H1 (cell line): Measurements from ENCODE around the gene SLC4A11. TPM values are rescaled to one million over a fixed set of nuclear protein-coding genes. Genes with fewer than 3 reads are reported as not detected.

ENCODE experiments used
- BRCA1 ChIP-seq: IDR thresholded peaks from 2 replicates; pipeline ENCODE4 v1.6.1; 2012; ENCODE audit warnings: low read depth, low read length, improper control_type of control experiment
- CBX5 ChIP-seq: fragments of 300-800, 300-1000 bp; sonication (generic); IDR thresholded peaks from 2 replicates; pipeline ENCODE4 v1.7.1; 2016; ENCODE audit warnings: antibody characterized with exemption, low read length, low read depth
- CEBPB ChIP-seq: IDR thresholded peaks from 2 replicates; pipeline ENCODE4 v1.6.1; 2012; ENCODE audit warnings: low read depth, low read length
- EP300 ChIP-seq, 2 experiments: IDR thresholded peaks; 1 replicate in 1 of 2; 2 replicates in 1 of 2; pipeline ENCODE4 v1.6.1; 2011 to 2012; ENCODE audit warnings: low read depth in 2 of 2, low read length in 2 of 2, mild to moderate bottlenecking in 2 of 2, borderline replicate concordance in 1 of 2, inconsistent platforms in 1 of 2, moderate library complexity in 1 of 2
- JUND ChIP-seq: IDR thresholded peaks from 2 replicates; pipeline ENCODE4 v1.6.1; 2011; ENCODE audit warnings: mild to moderate bottlenecking, improper control_type of control experiment, low read length
- POLR2A ChIP-seq, 2 experiments: IDR thresholded peaks; 1 replicate in 1 of 2; 2 replicates in 1 of 2; pipeline ENCODE4 v1.6.1; 2011; ENCODE audit warnings: low read depth in 2 of 2, low read length in 2 of 2, mild to moderate bottlenecking in 2 of 2; ENCODE audit errors: control extremely low read depth in 1 of 2
- polyA plus RNA-seq, 7 experiments: library from polyadenylated mRNA; depleted of rRNA in 3 of 7; stranded (reverse) in 5 of 7; unstranded in 2 of 7; fragments of >200 nt in 5 of 7; fragments of 200-250 nt in 2 of 7; gene quantifications; 1 replicate in 5 of 7; 2 replicates in 1 of 7; 4 replicates in 1 of 7; pipeline versions ENCODE4 v1.2.1 to v1.2.3, GENCODE V29; 2011 to 2013; ENCODE audit warnings: missing spikeins in 2 of 7, mixed read lengths in 2 of 7
- total RNA-seq: library from RNA; stranded (reverse); fragmentation: NEBNext Ultra II Directional; extraction: Animal tissue kit (Norgen Biotek cat#: 25700); gene quantifications from 2 replicates; pipeline ENCODE4 v1.2.1, GENCODE V29; 2021
- TF ChIP-seq, protein P1 (sequence below): fragments of 300-600 bp; sonication (generic); IDR thresholded peaks from 2 replicates; pipeline ENCODE4 v1.7.1; 2012; ENCODE audit warnings: low read length, moderate library complexity, mild to moderate bottlenecking, inconsistent platforms; ENCODE audit not compliant: insufficient replicate concordance
- TF ChIP-seq, protein P2 (sequence below): IDR thresholded peaks from 2 replicates; pipeline ENCODE4 v1.6.1; 2012; ENCODE audit warnings: low read length, inconsistent platforms

Gene SLC4A11
- total and polyA plus RNA-seq, 2 of the 8 experiments (the other 6 are each of a cell fraction or from before 2014, with no cell fraction given), result 11.9 to 32.3 TPM

DNA sequence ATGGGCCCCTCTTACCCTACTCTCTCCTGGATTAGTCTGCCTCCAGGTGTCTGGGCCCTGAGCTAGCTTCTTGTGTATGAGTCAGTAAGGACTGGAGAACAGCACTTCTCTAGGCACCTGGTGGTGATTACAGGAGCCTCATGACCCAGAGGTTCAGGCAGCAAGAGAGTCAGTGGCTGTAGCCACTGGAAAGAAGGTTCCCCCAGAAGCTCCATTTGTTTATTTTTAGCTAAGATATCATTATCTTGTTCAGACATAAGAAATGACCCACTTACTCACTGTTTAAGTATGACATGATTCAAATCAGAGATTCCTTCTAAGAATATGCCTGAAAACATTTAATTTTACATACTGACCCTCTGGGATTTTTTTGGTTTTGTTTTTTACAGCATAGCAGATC is 23.6 kb upstream of the SLC4A11 start (continued):
- TF ChIP-seq, protein P1, sequence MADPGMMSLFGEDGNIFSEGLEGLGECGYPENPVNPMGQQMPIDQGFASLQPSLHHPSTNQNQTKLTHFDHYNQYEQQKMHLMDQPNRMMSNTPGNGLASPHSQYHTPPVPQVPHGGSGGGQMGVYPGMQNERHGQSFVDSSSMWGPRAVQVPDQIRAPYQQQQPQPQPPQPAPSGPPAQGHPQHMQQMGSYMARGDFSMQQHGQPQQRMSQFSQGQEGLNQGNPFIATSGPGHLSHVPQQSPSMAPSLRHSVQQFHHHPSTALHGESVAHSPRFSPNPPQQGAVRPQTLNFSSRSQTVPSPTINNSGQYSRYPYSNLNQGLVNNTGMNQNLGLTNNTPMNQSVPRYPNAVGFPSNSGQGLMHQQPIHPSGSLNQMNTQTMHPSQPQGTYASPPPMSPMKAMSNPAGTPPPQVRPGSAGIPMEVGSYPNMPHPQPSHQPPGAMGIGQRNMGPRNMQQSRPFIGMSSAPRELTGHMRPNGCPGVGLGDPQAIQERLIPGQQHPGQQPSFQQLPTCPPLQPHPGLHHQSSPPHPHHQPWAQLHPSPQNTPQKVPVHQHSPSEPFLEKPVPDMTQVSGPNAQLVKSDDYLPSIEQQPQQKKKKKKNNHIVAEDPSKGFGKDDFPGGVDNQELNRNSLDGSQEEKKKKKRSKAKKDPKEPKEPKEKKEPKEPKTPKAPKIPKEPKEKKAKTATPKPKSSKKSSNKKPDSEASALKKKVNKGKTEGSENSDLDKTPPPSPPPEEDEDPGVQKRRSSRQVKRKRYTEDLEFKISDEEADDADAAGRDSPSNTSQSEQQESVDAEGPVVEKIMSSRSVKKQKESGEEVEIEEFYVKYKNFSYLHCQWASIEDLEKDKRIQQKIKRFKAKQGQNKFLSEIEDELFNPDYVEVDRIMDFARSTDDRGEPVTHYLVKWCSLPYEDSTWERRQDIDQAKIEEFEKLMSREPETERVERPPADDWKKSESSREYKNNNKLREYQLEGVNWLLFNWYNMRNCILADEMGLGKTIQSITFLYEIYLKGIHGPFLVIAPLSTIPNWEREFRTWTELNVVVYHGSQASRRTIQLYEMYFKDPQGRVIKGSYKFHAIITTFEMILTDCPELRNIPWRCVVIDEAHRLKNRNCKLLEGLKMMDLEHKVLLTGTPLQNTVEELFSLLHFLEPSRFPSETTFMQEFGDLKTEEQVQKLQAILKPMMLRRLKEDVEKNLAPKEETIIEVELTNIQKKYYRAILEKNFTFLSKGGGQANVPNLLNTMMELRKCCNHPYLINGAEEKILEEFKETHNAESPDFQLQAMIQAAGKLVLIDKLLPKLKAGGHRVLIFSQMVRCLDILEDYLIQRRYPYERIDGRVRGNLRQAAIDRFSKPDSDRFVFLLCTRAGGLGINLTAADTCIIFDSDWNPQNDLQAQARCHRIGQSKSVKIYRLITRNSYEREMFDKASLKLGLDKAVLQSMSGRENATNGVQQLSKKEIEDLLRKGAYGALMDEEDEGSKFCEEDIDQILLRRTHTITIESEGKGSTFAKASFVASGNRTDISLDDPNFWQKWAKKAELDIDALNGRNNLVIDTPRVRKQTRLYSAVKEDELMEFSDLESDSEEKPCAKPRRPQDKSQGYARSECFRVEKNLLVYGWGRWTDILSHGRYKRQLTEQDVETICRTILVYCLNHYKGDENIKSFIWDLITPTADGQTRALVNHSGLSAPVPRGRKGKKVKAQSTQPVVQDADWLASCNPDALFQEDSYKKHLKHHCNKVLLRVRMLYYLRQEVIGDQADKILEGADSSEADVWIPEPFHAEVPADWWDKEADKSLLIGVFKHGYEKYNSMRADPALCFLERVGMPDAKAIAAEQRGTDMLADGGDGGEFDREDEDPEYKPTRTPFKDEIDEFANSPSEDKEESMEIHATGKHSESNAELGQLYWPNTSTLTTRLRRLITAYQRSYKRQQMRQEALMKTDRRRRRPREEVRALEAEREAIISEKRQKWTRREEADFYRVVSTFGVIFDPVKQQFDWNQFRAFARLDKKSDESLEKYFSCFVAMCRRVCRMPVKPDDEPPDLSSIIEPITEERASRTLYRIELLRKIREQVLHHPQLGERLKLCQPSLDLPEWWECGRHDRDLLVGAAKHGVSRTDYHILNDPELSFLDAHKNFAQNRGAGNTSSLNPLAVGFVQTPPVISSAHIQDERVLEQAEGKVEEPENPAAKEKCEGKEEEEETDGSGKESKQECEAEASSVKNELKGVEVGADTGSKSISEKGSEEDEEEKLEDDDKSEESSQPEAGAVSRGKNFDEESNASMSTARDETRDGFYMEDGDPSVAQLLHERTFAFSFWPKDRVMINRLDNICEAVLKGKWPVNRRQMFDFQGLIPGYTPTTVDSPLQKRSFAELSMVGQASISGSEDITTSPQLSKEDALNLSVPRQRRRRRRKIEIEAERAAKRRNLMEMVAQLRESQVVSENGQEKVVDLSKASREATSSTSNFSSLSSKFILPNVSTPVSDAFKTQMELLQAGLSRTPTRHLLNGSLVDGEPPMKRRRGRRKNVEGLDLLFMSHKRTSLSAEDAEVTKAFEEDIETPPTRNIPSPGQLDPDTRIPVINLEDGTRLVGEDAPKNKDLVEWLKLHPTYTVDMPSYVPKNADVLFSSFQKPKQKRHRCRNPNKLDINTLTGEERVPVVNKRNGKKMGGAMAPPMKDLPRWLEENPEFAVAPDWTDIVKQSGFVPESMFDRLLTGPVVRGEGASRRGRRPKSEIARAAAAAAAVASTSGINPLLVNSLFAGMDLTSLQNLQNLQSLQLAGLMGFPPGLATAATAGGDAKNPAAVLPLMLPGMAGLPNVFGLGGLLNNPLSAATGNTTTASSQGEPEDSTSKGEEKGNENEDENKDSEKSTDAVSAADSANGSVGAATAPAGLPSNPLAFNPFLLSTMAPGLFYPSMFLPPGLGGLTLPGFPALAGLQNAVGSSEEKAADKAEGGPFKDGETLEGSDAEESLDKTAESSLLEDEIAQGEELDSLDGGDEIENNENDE, result no peak
- TF ChIP-seq POLR2A (IDR thresholded peaks at IDR 0.05; ENCODE audit: control extremely low read depth in 1 of 2, low read depth in 2 of 2, low read length in 2 of 2) (no peak), CBX5 (no peak), BRCA1 (no peak), EP300 (IDR thresholded peaks at IDR 0.05; ENCODE audit: borderline replicate concordance in 1 of 2, low read depth in 2 of 2, low read length in 2 of 2) (no peak), JUND (no peak), CEBPB (no peak)
- TF ChIP-seq, protein P2, sequence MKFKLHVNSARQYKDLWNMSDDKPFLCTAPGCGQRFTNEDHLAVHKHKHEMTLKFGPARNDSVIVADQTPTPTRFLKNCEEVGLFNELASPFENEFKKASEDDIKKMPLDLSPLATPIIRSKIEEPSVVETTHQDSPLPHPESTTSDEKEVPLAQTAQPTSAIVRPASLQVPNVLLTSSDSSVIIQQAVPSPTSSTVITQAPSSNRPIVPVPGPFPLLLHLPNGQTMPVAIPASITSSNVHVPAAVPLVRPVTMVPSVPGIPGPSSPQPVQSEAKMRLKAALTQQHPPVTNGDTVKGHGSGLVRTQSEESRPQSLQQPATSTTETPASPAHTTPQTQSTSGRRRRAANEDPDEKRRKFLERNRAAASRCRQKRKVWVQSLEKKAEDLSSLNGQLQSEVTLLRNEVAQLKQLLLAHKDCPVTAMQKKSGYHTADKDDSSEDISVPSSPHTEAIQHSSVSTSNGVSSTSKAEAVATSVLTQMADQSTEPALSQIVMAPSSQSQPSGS, result no peak
